Placental pericyte (primary cell): Measurements from ENCODE around the gene ANKRD61. TPM values are rescaled to one million over a fixed set of nuclear protein-coding genes. Genes with fewer than 3 reads are reported as not detected.

Experiments
- small RNA-seq: library from RNA; depleted of rRNA; stranded (forward); fragments of <200 nt; gene quantifications from one replicate; pipeline ENCODE3, GENCODE V24; 2012; ENCODE audit warnings: low replicate concordance
- total RNA-seq: library from RNA; depleted of rRNA; stranded (reverse); fragments of >200 nt; gene quantifications from 2 replicates; pipeline ENCODE4 v1.2.3, GENCODE V29; 2012

Gene ANKRD61
- total RNA-seq, result 0.44 TPM in 1 of 2 replicates, not detected in the other

DNA sequence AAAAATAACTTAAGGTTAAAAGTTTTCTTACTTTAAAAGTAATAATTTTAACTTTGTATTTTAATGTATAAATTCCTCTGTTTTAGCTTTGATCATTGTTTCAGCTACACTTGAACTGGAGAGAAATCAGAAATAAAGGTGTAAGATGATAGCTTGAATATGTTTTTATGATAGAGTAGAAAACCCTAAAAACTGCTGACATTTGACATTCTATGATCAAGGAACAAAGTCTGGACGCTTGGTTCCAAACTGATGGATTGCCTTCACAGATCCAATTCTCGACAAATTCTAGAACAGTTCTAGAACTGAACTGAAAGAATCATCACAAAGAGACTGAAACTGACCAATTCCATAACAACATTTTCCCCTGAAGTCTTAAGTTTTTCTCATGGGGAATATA is at the start of gene ANKRD61:
Gene ANKRD61, plus strand, starts transcription at position 389 of the 400 bp plus-strand sequence. Its CDS starts 0 bp downstream, at position 389.

DNA sequence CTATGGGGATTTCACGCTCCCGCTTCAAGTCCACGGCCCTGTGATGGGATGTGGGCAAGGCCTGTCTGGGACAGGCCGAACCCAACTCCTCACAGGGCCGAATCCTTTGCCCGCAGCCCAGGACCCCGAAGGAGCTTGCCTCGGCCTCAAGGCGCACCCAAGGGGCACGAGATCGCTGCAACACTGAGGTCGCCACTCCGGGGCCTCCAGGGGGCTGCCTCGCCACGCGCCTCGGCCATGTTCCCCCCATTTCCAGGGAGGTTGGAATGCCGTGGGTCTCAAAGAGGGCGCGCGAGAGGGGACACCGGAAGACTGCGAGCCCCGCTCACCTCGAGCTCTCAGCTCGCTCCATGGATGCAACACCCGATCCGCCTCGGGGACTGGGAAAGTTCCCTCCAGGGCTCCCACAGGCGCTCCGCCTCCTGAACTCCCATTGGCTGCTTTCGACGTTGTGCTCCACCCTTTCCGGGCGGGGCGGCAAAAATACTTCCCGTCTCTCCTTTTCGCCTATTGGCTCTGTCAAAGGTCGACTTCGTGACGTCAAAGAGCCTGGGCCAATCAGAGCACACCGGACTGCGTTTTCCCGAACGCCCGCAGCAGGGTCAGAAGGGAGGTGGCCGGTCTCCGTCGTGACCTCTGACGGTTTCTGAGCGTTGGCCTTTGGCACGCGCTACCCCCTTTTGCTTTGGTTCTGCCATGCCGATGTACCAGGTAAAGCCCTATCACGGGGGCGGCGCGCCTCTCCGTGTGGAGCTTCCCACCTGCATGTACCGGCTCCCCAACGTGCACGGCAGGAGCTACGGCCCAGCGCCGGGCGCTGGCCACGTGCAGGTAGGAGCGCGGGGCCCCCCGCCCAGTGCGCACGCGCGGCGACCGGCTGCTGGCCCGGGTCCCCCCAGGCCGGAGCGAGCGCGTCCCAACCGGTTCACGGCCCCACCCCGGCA is 22.2 kb upstream of the ANKRD61 start, which contains the start of the genes AIMP2 and PMS2:
Gene AIMP2, plus strand, starts transcription at position 605 of the 944 bp plus-strand sequence. Its CDS starts 92 bp downstream, at position 697.
Gene PMS2, minus strand, starts transcription at position 382 of the 944 bp plus-strand sequence. Its CDS starts 30 bp downstream, at position 352.

Small RNA genes lying within 50 kb of the gene (small RNA-seq; reads per million reads assigned to genes)
- gene RF00019 (not detected), gene RNU6-218P (not detected), gene SNORA80D (16.2 reads per million, percentile 96 among the genes with 10 or more reads in this experiment)

Other genes starting within 250 kb of the ANKRD61 start
- gene RNF216, start 249.7 kb upstream of the ANKRD61 start, total RNA-seq, result 31.1 and 43.7 TPM in 2 replicates
- gene OCM, start 150.6 kb upstream of the ANKRD61 start, total RNA-seq, result not detected in 2 replicates
- 57.3 and 72.6 TPM in 2 replicates for gene CCZ1, start 132.6 kb upstream of the ANKRD61 start, total RNA-seq
- under 0.01 TPM in 1 of 2 replicates, not detected in the other for gene RSPH10B, start 60.7 kb upstream of the ANKRD61 start, total RNA-seq
- gene PMS2, start 22.3 kb upstream of the ANKRD61 start, total RNA-seq, result 16.6 and 17.8 TPM in 2 replicates
- gene AIMP2, start 22.1 kb upstream of the ANKRD61 start, total RNA-seq, result 57.3 and 58.7 TPM in 2 replicates
- 120 and 193 TPM in 2 replicates for gene EIF2AK1, start 27.8 kb downstream of the ANKRD61 start, total RNA-seq
- gene USP42, start 73.6 kb downstream of the ANKRD61 start, total RNA-seq, result 8.3 and 9.3 TPM in 2 replicates
- 19.9 and 27.6 TPM in 2 replicates for gene CYTH3, start 241.2 kb downstream of the ANKRD61 start, total RNA-seq